Ramos (cell line): Measurements from ENCODE around the gene RGS17.

Source experiments
- in situ Hi-C: fragments of 300-500 bp; cut with MboI; formaldehyde crosslinking; loops from one replicate; pipeline ENCODE4 v1.14.3; 2022; ENCODE audit warnings: low sequenced_read_pairs; ENCODE audit not compliant: unreplicated experiment

Gene RGS17

GRCh38 chr6:153087436-153087835, 43.6 kb downstream of the RGS17 start:
- in situ Hi-C loops: no loop called here

- in situ Hi-C loops: no loop called here
These were observed 44.7 kb downstream of the RGS17 start for GRCh38 chr6:153086225-153086990.

GRCh38 chr6:153085239-153085638, 45.8 kb downstream of the RGS17 start:
- in situ Hi-C loops: no loop called here

- in situ Hi-C loops: no loop called here
These were observed 46.7 kb downstream of the RGS17 start for GRCh38 chr6:153084393-153084792.

- in situ Hi-C loops: no loop called here
These were observed 47.2 kb downstream of the RGS17 start for GRCh38 chr6:153083869-153084268.

- in situ Hi-C loops: no loop called here
These were observed 49.2 kb downstream of the RGS17 start for GRCh38 chr6:153081914-153082313.

- in situ Hi-C loops: no loop called here
These were observed 54.7 kb downstream of the RGS17 start for GRCh38 chr6:153076431-153076830.

GRCh38 chr6:153074761-153075160, 56.3 kb downstream of the RGS17 start:
- in situ Hi-C loops: no loop called here

GRCh38 chr6:153073841-153074240, 57.2 kb downstream of the RGS17 start:
- in situ Hi-C loops: no loop called here

- in situ Hi-C loops: no loop called here
These were observed 60.3 kb downstream of the RGS17 start for GRCh38 chr6:153070756-153071155.

- in situ Hi-C loops: no loop called here
These were observed 61.2 kb downstream of the RGS17 start for GRCh38 chr6:153069897-153070296.

- in situ Hi-C loops: no loop called here
These were observed 65.9 kb downstream of the RGS17 start for GRCh38 chr6:153065222-153065621.

GRCh38 chr6:153063936-153064335, 67.1 kb downstream of the RGS17 start:
- in situ Hi-C loops: no loop called here

- in situ Hi-C loops: no loop called here
These were observed 68.6 kb downstream of the RGS17 start for GRCh38 chr6:153062516-153062915.

- in situ Hi-C loops: no loop called here
These were observed 71.3 kb downstream of the RGS17 start for GRCh38 chr6:153059757-153060156.

- in situ Hi-C loops: no loop called here
These were observed 71.8 kb downstream of the RGS17 start for GRCh38 chr6:153059311-153059710.

GRCh38 chr6:153058909-153059308, 72.2 kb downstream of the RGS17 start:
- in situ Hi-C loops: no loop called here

- in situ Hi-C loops: no loop called here
These were observed 72.8 kb downstream of the RGS17 start for GRCh38 chr6:153058291-153058690.

- in situ Hi-C loops: no loop called here
These were observed 74.8 kb downstream of the RGS17 start for GRCh38 chr6:153056308-153056707.

- in situ Hi-C loops: no loop called here
These were observed 79.3 kb downstream of the RGS17 start for GRCh38 chr6:153051801-153052200.

- in situ Hi-C loops: no loop called here
These were observed 82.5 kb downstream of the RGS17 start for GRCh38 chr6:153048631-153049030.

- in situ Hi-C loops: no loop called here
These were observed 83.7 kb downstream of the RGS17 start for GRCh38 chr6:153047386-153047785.
